ENCODE measurements around the gene OXER1. TPM values are rescaled to one million over a fixed set of nuclear protein-coding genes. Genes with fewer than 3 reads are reported as not detected.
A peak's percentile ranks its signal among the peaks of the same experiment; 100 is the strongest.

OXER1 gene
- total RNA-seq, 1 donor from 2014 or later: 0.88 TPM

GRCh38 chr2:42787424-42787787 is 23.5 kb upstream of the OXER1 start:
- Histone ChIP-seq H3F3A (ENCODE audit: low read depth) (peaks cover 13% of the 10 kb centered on the region), H2AFZ (replicated peaks) (no peak overlapping the region), H3K9ac (no peak overlapping the region), H3K4me3 (no peak overlapping the region), H3K4me2 (no peak overlapping the region), H3K27ac (no peak overlapping the region), H3K27me3 (peaks cover 18% of the 10 kb centered on the region), H3K9me3 (ENCODE audit: low read depth) (no peaks in the 10 kb centered on the region), H4K20me1 (ENCODE audit: low read depth) (no peaks in the 10 kb centered on the region), H3K36me3 (no peaks in the 10 kb centered on the region), H3K4me1 (peaks cover 12% of the 10 kb centered on the region), H3K79me2 (ENCODE audit: low read depth) (no peaks in the 10 kb centered on the region)
- no peak overlapping the region for H3K4me3 Mint-ChIP-seq
- H3K36me3 Mint-ChIP-seq: peaks cover 9% of the 10 kb centered on the region
- TF ChIP-seq EZH2phosphoT487 (IDR thresholded peaks at IDR 0.05): no peak
- TF ChIP-seq, protein P1, sequence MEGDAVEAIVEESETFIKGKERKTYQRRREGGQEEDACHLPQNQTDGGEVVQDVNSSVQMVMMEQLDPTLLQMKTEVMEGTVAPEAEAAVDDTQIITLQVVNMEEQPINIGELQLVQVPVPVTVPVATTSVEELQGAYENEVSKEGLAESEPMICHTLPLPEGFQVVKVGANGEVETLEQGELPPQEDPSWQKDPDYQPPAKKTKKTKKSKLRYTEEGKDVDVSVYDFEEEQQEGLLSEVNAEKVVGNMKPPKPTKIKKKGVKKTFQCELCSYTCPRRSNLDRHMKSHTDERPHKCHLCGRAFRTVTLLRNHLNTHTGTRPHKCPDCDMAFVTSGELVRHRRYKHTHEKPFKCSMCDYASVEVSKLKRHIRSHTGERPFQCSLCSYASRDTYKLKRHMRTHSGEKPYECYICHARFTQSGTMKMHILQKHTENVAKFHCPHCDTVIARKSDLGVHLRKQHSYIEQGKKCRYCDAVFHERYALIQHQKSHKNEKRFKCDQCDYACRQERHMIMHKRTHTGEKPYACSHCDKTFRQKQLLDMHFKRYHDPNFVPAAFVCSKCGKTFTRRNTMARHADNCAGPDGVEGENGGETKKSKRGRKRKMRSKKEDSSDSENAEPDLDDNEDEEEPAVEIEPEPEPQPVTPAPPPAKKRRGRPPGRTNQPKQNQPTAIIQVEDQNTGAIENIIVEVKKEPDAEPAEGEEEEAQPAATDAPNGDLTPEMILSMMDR (IDR thresholded peaks at IDR 0.05): no peak
- TF ChIP-seq EZH2 (IDR thresholded peaks at IDR 0.05): no peak
- H3K27me3 Mint-ChIP-seq (ENCODE audit: insufficient read depth, low read depth): peaks cover 17% of the 10 kb centered on the region
- peaks cover 32% of the 10 kb centered on the region for H3K4me1 Mint-ChIP-seq
- no peak overlapping the region for H3K27ac Mint-ChIP-seq
- DNase-seq (ENCODE audit: low spot score): no peak
- peaks cover 6% of the 10 kb centered on the region for H3K9me3 Mint-ChIP-seq

DNA sequence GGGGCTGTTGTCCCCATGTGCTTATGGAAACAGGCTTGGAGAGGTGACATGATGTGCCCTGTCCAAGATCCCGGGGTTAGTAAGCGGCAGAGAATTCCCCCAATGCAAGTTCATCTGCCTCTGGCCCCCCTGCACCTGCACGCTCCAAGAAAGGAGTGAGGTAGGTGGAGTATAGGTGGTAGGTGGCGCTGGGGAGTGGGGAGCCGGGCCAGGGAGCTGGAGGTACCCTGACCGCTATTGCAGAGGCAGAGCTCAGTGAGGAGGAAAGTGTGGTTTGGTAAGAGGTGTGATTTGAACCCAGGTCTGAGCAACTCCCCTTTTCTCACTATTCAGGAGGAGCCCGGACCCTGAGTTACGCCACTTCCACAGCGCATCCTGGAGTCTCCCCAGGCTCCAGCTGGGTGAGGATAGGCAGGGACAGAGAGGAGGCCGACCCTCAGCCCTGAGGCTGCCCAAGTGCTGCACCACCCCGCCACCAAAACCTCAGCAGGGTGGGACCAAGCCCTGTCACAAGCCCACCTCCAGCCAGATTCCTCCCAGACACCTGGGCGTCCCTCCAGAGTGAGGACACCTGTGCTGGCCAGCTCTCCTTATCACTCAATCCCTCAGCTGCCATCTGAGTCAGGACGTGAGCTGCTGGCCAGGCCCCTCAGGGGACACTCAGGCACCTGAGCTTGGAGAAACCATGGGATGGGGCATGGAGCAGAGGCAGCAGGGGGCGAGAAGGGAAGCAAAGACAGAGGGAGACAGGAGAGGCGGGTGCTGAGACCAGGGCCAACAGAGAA is 22.8 kb upstream of the OXER1 start:
- Histone ChIP-seq H3K9me3 (ENCODE audit: low read depth) (no peaks in the 10 kb centered on the region), H3K79me2 (ENCODE audit: low read depth) (no peaks in the 10 kb centered on the region), H3K27ac (peak overlapping the region; percentile 50), H4K20me1 (ENCODE audit: low read depth) (no peaks in the 10 kb centered on the region), H3K27me3 (peaks cover 12% of the 10 kb centered on the region), H3F3A (ENCODE audit: low read depth) (peaks cover 7% of the 10 kb centered on the region), H3K4me3 (no peak overlapping the region), H3K4me1 (peaks cover 7% of the 10 kb centered on the region), H3K4me2 (peak overlapping the region; percentile 15), H3K36me3 (no peaks in the 10 kb centered on the region), H3K9ac (no peak overlapping the region), H2AFZ (replicated peaks) (no peak overlapping the region)
- peaks cover 9% of the 10 kb centered on the region for H3K36me3 Mint-ChIP-seq
- no peak for DNase-seq (ENCODE audit: low spot score)
- TF ChIP-seq EZH2 (IDR thresholded peaks at IDR 0.05): no peak
- TF ChIP-seq, protein P1 (IDR thresholded peaks at IDR 0.05): no peak
- TF ChIP-seq EZH2phosphoT487 (IDR thresholded peaks at IDR 0.05): no peak
- H3K9me3 Mint-ChIP-seq: peaks cover 6% of the 10 kb centered on the region
- peaks cover 29% of the 10 kb centered on the region for H3K4me1 Mint-ChIP-seq
- peaks cover 13% of the 10 kb centered on the region for H3K27me3 Mint-ChIP-seq (ENCODE audit: insufficient read depth, low read depth)
- no peak overlapping the region for H3K4me3 Mint-ChIP-seq
- peak overlapping the region; percentile 81 for H3K27ac Mint-ChIP-seq

DNA sequence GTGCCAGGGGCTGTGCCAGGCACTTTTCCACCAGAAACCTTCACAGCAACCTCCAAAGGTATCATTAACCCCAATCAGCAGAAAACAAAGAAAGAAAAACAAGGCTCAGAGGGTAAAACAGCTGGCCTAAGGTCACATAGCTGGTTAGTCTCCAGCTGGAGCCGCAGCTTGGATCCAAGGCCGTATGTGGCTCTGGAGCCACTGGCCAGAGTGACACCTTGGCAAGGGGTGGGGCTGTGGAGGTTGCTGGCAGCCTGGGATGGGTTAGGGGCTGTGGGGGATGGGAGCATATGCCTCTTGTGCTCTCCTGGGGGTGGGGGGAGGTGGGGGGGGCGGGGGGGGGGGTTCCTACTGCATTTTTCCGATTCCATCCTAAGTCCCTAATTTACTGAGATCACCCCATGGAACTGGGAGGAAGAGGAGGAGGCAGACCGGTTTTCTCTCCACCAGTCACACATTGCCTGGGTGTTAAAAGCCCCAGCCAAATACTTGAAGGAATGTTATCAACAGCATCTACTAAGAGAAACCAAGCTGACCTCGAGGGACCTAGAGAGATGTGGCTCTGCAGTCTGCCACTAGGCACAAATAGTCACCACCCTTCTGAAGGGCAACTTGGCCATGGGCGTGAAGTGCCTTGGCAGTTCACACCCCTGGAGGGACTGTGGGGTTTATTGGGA is 20.4 kb upstream of the OXER1 start:
- Histone ChIP-seq H3K4me3 (no peak overlapping the region), H3K79me2 (ENCODE audit: low read depth) (no peaks in the 10 kb centered on the region), H2AFZ (replicated peaks) (no peak overlapping the region), H4K20me1 (ENCODE audit: low read depth) (no peaks in the 10 kb centered on the region), H3F3A (ENCODE audit: low read depth) (peaks cover 7% of the 10 kb centered on the region), H3K9ac (no peak overlapping the region), H3K4me1 (peaks cover 7% of the 10 kb centered on the region), H3K36me3 (peaks cover 6% of the 10 kb centered on the region), H3K27ac (no peak overlapping the region), H3K27me3 (no peaks in the 10 kb centered on the region), H3K4me2 (no peak overlapping the region), H3K9me3 (ENCODE audit: low read depth) (peaks cover 8% of the 10 kb centered on the region)
- no peak for DNase-seq (ENCODE audit: low spot score)
- no peak for TF ChIP-seq EZH2 (IDR thresholded peaks at IDR 0.05)
- TF ChIP-seq, protein P1 (IDR thresholded peaks at IDR 0.05): no peak
- TF ChIP-seq EZH2phosphoT487 (IDR thresholded peaks at IDR 0.05): no peak
- Mint-ChIP-seq H3K9me3 (peaks cover 16% of the 10 kb centered on the region), H3K4me1 (peaks cover 24% of the 10 kb centered on the region), H3K27ac (no peak overlapping the region), H3K4me3 (no peak overlapping the region), H3K36me3 (no peaks in the 10 kb centered on the region), H3K27me3 (ENCODE audit: insufficient read depth, low read depth) (peaks cover 2% of the 10 kb centered on the region)
